Esophagus (tissue), 2 donors: ENCODE results near the gene CNTFR. TPM values are rescaled to one million over a fixed set of nuclear protein-coding genes. Genes with fewer than 3 reads are reported as not detected.

ENCODE experiments used
- H3K27ac ChIP-seq, 2 donors: one replicate each; pipeline ENCODE4 v1.5.1; 2013; ENCODE audit warnings: low read depth in 2 of 2, mild to moderate bottlenecking in 2 of 2, inconsistent platforms in 1 of 2, low read length in 1 of 2, moderate library complexity in 1 of 2
- H3K27me3 ChIP-seq, 2 donors: one replicate each; pipeline ENCODE4 v1.6.1; 2013; ENCODE audit warnings: low read length in 2 of 2, control low read depth in 1 of 2, mild to moderate bottlenecking in 1 of 2; ENCODE audit not compliant: insufficient read depth in 2 of 2, control insufficient read depth in 1 of 2
- H3K36me3 ChIP-seq, 2 donors: one replicate each; pipeline ENCODE4 v1.6.1; 2013; ENCODE audit warnings: low read length in 1 of 2; ENCODE audit not compliant: control insufficient read depth in 2 of 2, insufficient read depth in 2 of 2
- H3K4me1 ChIP-seq, 2 donors: one replicate each; pipeline ENCODE4 v1.6.1; 2013; ENCODE audit warnings: low read length in 1 of 2; ENCODE audit not compliant: control insufficient read depth in 2 of 2, insufficient read depth in 2 of 2
- H3K4me3 ChIP-seq, 2 donors: one replicate each; pipeline ENCODE4 v1.5.1; 2013; ENCODE audit warnings: low read length in 2 of 2, mild to moderate bottlenecking in 2 of 2, low read depth in 1 of 2, moderate library complexity in 1 of 2
- H3K9me3 ChIP-seq, 2 donors: one replicate each; pipeline ENCODE4 v1.6.1; 2013; ENCODE audit warnings: mild to moderate bottlenecking in 2 of 2, low read depth in 1 of 2, low read length in 1 of 2, moderate library complexity in 1 of 2; ENCODE audit not compliant: control insufficient read depth in 2 of 2, insufficient read depth in 1 of 2
- WGBS, 2 donors: extraction: QIAGEN DNeasy Blood & Tissue Kit; methylation state at CpG; one replicate each; pipeline ENCODE4 v1.1.7; 2013; 5-methylcytosine and 5-hydroxymethylcytosine counted together
- polyA plus RNA-seq, 2 donors: library from polyadenylated mRNA; stranded (reverse); fragments of 200-250 nt; gene quantifications; one replicate each; pipeline ENCODE4 v1.2.3, GENCODE V29; 2013
- donor health status: healthy with polysubstance abuse.
- donor health status: Bipolar disorder and iron deficiency.

Gene CNTFR
- polyA plus RNA-seq, 2 donors: 0.22 to 0.54 TPM

DNA sequence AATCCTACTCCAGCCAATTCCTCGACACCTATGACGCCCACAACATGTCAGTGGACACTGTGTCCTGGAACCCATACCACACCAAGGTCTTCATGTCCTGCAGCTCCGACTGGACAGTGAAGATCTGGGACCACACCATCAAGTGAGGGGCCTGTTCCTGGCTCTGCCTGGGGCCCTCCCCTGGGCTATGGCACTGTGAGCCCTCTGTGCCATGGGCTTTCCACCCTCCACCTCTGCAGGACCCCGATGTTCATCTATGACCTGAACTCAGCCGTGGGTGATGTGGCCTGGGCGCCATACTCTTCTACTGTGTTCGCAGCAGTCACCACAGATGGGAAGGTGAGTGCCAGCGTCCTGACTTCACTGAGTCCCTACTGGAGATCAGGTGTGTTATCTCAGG, 75.1 kb downstream of the CNTFR start:
- Histone ChIP-seq H3K4me3 (no peak overlapping the region), H3K36me3 (no peaks in the 10 kb centered on the region), H3K27me3 (no peaks in the 10 kb centered on the region), H3K4me1 (no peaks in the 10 kb centered on the region), H3K27ac (no peak overlapping the region), H3K9me3 (no peaks in the 10 kb centered on the region)
- 92 to 95% methylated on average over 8 of the region's 8 CpGs for WGBS, 2 donors

DNA sequence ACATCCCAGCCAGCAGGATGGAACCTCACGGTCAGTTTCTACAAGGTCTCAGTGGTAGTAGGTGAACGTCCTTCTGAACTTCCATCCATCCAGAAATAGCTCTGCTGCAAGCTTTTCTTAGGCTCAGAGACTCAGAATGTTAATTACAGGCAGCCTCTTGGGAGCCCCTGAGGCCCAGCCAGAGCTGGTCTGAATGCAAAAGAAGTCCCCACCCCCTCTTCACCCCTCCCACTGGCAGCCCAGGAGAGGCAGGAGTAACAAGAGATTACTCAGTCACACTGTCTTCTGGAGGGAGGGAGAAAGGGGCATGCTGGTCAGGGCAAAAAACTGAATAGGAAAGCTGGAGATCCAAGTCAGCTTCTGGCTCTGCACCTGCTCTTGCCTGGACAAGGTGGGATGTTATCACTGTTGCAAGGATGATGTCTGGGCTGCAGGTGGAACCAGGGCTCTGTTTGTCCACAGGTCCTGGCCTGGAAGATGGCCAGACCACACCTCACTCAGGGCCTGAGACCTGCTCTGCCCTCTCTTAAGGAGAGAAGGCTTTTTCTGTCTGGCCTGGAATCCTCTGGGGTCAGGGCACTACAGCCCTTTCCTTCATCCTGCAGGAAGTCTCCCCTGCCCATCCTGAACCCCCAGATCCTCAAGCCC, 75.8 kb downstream of the CNTFR start:
- no peaks in the 10 kb centered on the region for H3K4me1 ChIP-seq
- WGBS, 2 donors: 71 to 87% methylated on average over 2 of the region's 2 CpGs
- H3K9me3 ChIP-seq: no peaks in the 10 kb centered on the region
- no peaks in the 10 kb centered on the region for H3K36me3 ChIP-seq
- no peaks in the 10 kb centered on the region for H3K27me3 ChIP-seq
- no peak overlapping the region for H3K27ac ChIP-seq
- no peak overlapping the region for H3K4me3 ChIP-seq

DNA sequence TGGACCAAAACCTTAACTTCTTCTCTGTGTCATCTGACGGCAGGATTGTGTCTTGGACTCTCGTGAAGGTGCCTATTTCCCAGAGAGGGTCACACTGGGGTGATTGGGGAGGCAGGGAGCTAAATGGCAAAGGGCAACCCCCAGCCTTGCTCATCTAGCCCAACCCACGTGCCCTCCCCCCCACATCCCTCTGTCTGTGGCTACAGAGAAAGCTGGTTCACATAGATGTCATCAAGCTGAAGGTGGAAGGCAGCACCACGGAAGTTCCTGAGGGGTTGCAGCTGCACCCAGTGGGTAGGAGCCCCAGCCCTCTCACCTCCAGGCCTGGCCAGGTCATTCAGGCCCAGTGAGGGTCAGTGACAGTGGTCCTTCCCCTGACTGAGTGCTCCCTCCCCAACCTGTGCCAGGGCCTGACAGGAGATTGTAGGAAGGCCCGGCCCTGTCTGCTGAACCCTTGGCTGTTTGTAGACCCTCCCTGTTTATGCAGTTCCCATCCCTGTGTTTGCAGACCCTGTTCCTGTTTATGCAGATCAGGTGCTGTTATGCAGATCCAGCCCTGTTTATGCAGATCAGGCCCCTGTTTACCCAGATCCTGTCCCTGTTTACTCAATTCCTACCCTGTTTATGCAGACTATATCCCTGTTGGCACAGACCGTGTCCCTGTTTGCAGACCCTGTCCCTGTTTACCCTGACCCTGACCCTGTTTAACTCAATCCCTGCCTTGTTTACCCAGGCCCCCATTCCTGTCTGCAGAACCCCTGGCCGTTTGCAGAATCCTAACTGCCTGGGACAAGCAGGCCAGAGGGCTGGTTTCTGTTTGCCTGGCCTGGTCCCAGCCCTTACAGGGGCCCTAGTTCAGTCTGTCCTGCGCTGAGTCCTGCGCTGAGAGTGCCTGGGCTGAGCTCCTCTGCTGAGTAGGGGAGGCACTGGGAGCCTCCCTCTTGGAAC, 77.1 kb downstream of the CNTFR start:
- WGBS, 2 donors: 71 to 77% methylated on average over 9 of the region's 9 CpGs
- no peak overlapping the region for H3K27ac ChIP-seq
- no peaks in the 10 kb centered on the region for H3K4me1 ChIP-seq
- H3K36me3 ChIP-seq: no peaks in the 10 kb centered on the region
- H3K4me3 ChIP-seq: no peak overlapping the region
- no peaks in the 10 kb centered on the region for H3K9me3 ChIP-seq
- no peaks in the 10 kb centered on the region for H3K27me3 ChIP-seq

DNA sequence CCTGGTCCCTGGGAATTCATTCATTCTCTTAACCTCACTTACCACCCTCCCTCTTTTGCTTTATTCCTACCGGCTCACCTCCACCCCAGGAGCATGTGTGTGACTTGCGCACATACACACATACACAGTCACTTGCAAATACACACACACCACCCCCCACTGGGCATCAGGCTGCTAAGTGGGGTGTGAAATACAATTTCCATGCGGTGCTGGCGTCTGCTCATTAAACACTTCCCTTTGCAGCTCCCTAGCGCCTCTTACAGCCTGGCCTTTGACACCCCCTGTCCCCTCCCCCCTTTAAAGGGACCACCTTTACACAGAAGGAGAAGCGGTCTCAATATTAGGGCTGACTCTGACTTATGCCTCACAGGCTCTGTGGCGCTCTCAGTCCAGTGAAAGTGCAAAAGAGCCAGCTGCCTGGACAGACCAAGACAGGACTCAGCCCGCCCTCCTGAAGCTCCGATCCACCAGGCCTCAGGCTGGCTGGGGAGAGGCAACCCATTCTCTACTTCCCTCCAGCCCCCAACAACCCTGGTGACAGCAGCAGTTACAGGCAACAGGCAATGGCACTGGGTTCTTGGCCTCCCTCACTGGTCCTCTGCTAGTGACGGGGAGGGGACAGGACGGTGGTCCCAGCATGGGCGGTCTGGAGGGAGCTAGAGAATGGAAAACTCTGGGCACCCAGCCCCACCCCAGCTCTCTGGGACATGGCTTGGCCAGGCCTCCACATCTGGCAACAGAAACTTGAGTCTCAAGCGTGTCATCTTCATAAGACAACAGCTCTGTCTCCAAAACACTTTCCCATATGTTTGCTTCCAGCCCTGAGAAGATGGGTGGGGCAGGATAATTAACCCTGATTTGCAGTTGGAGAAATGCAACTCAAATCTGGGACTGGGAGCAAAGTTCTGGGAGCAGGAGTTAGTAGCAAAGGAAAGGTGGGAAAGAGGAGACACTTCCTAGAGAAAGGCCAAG, 78.7 kb downstream of the CNTFR start:
- Histone ChIP-seq H3K36me3 (no peaks in the 10 kb centered on the region), H3K27ac (no peak overlapping the region), H3K27me3 (no peaks in the 10 kb centered on the region), H3K4me3 (no peak overlapping the region), H3K9me3 (no peaks in the 10 kb centered on the region), H3K4me1 (no peaks in the 10 kb centered on the region)
- whole genome bisulfite sequencing, 2 donors: 68 to 70% methylated on average over 13 of the region's 13 CpGs

- Histone ChIP-seq H3K36me3 (no peaks in the 10 kb centered on the region), H3K9me3 (no peaks in the 10 kb centered on the region), H3K4me1 (no peaks in the 10 kb centered on the region), H3K27ac (no peak overlapping the region), H3K4me3 (no peak overlapping the region), H3K27me3 (no peaks in the 10 kb centered on the region)
- WGBS, 2 donors: 88 to 93% methylated on average over 3 of the region's 3 CpGs
These were observed 80.6 kb downstream of the CNTFR start for GRCh38 chr9:34508951-34509350.

GRCh38 chr9:34508463-34508862, 81.1 kb downstream of the CNTFR start:
- WGBS, 2 donors: 91 to 96% methylated on average over 3 of the region's 3 CpGs

DNA sequence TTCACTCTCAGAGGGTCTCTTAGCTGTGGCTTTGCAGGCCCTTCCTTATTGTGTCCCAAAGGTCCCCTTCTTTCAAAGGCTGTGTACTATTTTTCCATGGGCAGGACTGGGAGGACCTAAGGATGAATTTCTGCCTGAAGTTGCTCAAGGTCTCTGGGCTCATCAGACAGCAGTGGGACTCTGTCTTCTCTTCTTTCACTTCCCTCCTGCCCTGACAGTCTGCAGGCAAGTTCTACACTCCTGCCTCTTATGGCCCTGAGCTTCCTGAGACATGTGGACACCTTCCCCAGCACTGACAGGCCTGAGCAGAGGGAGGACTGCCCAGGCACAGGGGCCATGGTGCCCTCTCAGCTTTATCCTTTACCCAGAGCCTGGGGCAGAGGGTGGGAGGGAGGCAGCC, 81.6 kb downstream of the CNTFR start:
- no peaks in the 10 kb centered on the region for H3K4me1 ChIP-seq
- no peak overlapping the region for H3K27ac ChIP-seq
- no peak overlapping the region for H3K4me3 ChIP-seq
- H3K27me3 ChIP-seq: no peaks in the 10 kb centered on the region
- no peaks in the 10 kb centered on the region for H3K36me3 ChIP-seq
- no peaks in the 10 kb centered on the region for H3K9me3 ChIP-seq

More at GRCh38 chr9:34508463-34508862, 81.1 kb downstream of the CNTFR start:
- H3K36me3 ChIP-seq: no peaks in the 10 kb centered on the region
- H3K4me1 ChIP-seq: no peaks in the 10 kb centered on the region
- no peaks in the 10 kb centered on the region for H3K9me3 ChIP-seq
- no peak overlapping the region for H3K4me3 ChIP-seq
- H3K27ac ChIP-seq: no peak overlapping the region
- no peaks in the 10 kb centered on the region for H3K27me3 ChIP-seq

DNA sequence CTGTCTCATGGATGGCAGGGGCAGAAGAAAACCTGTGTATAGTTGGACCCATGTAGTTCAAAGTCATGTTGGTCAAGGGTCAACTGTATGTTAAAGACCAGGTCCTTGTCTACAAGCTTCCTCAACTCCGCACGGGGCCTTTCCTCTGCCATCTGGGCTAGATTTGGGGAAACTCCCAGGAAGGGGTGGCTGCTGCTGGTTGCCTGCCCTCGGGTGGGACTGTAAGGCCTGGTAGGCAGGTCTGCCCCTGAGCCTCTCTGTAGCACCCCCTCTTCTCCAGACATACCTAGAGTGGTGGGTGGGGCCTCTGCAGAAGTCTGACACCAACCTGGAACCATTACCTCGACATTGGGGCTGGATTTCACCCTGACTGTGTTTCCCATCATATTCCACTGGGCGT, 82.0 kb downstream of the CNTFR start:
- WGBS, 2 donors: 79 to 80% methylated on average over 5 of the region's 5 CpGs
- no peaks in the 10 kb centered on the region for H3K27me3 ChIP-seq
- no peak overlapping the region for H3K4me3 ChIP-seq
- no peaks in the 10 kb centered on the region for H3K9me3 ChIP-seq
- H3K27ac ChIP-seq: no peak overlapping the region
- H3K36me3 ChIP-seq: no peaks in the 10 kb centered on the region
- no peaks in the 10 kb centered on the region for H3K4me1 ChIP-seq

DNA sequence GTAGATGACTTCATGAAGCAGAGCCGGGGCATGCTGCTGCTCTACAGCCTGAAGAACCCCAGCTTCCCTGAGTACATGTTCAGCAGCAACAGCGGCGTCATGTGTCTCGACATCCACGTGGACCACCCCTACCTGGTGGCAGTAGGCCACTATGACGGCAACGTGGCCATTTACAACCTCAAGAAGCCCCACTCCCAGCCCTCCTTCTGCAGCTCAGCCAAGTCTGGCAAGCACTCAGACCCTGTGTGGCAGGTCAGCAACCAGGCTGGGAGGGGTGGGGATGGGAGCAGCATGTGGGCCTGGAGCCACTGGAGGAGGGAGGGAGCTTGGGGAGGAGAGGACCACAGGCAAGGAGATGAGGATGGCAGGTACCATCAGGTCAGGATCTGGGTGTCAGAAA, 82.9 kb downstream of the CNTFR start:
- peaks cover 3 to 4% of the 10 kb centered on the region in 2 donors for H3K4me1 ChIP-seq
- no peaks in the 10 kb centered on the region for H3K9me3 ChIP-seq
- no peaks in the 10 kb centered on the region for H3K36me3 ChIP-seq
- WGBS, 2 donors: 86 to 94% methylated on average over 7 of the region's 7 CpGs
- no peak overlapping the region for H3K4me3 ChIP-seq
- no peaks in the 10 kb centered on the region for H3K27me3 ChIP-seq
- H3K27ac ChIP-seq: no peak overlapping the region
